Muscle of leg (tissue), 11 donors: ENCODE measurements around the gene CTNNA2. TPM values are rescaled to one million over a fixed set of nuclear protein-coding genes. Genes with fewer than 3 reads are reported as not detected.

Source experiments
- DNase-seq: peaks from one replicate; pipeline ENCODE4 v3.0.0; 2013
- H3K27ac ChIP-seq: one replicate; pipeline ENCODE4 v1.5.1; 2013; ENCODE audit warnings: mild to moderate bottlenecking, low read length, control low read depth
- H3K27me3 ChIP-seq: one replicate; pipeline ENCODE4 v1.6.1; 2013; ENCODE audit warnings: low read length; ENCODE audit not compliant: control insufficient read depth, insufficient read depth
- H3K36me3 ChIP-seq: one replicate; pipeline ENCODE4 v1.6.1; 2013; ENCODE audit warnings: low read length; ENCODE audit not compliant: control insufficient read depth, insufficient read depth
- H3K4me1 ChIP-seq: one replicate; pipeline ENCODE4 v1.6.1; 2013; ENCODE audit warnings: low read length; ENCODE audit not compliant: control insufficient read depth, insufficient read depth
- H3K4me3 ChIP-seq: one replicate; pipeline ENCODE4 v1.5.1; 2013; ENCODE audit warnings: low read length, control low read depth
- H3K9me3 ChIP-seq: replicated peaks from 2 replicates; pipeline ENCODE4 v1.6.1; 2013; ENCODE audit warnings: low read depth, low read length; ENCODE audit not compliant: control insufficient read depth
- WGBS: methylation state at CpG from one replicate; pipeline ENCODE4 v1.1.5; 2013; ENCODE audit warnings: missing lambda C conversion rate; ENCODE audit not compliant: insufficient coverage; 5-methylcytosine and 5-hydroxymethylcytosine counted together
- polyA plus RNA-seq, 8 donors: library from polyadenylated mRNA; unstranded; fragments of 120-200 nt; gene quantifications; one replicate each; pipeline versions ENCODE4 v1.2.1 to v1.2.3, GENCODE V29; 2013; ENCODE audit warnings: inconsistent platforms in 1 of 8, low replicate concordance in 1 of 8; ENCODE audit not compliant: insufficient read length in 8 of 8, insufficient read depth in 1 of 8
- total RNA-seq: library from RNA; stranded (reverse); fragments of 120-200 nt; gene quantifications from one replicate; pipeline ENCODE4 v1.2.4, GENCODE V29; 2013

The CTNNA2 gene
- total and polyA plus RNA-seq, 9 donors: 0.28 to 1.0 (median 0.69) TPM

GRCh38 chr2:79721966-79722365 is 209.1 kb downstream of the CTNNA2 start:
- H3K4me1 ChIP-seq: no peaks in the 10 kb centered on the region
- DNase-seq: no peak
- no peaks in the 10 kb centered on the region for H3K27me3 ChIP-seq
- no peak overlapping the region for H3K27ac ChIP-seq
- no peak overlapping the region for H3K4me3 ChIP-seq
- H3K9me3 ChIP-seq: peaks cover 6% of the 10 kb centered on the region
- whole genome bisulfite sequencing: no CpG with 5 or more reads among the region's 3 CpGs
- no peaks in the 10 kb centered on the region for H3K36me3 ChIP-seq

- Histone ChIP-seq H3K4me3 (no peak overlapping the region), H3K27me3 (no peaks in the 10 kb centered on the region), H3K9me3 (peaks cover 4% of the 10 kb centered on the region), H3K36me3 (no peaks in the 10 kb centered on the region), H3K27ac (no peak overlapping the region), H3K4me1 (no peaks in the 10 kb centered on the region)
- DNase-seq: no peak
- 70% methylated on average over 1 of the region's 2 CpGs for WGBS
Measured at GRCh38 chr2:79723830-79724229, 211.0 kb downstream of the CTNNA2 start.

DNA sequence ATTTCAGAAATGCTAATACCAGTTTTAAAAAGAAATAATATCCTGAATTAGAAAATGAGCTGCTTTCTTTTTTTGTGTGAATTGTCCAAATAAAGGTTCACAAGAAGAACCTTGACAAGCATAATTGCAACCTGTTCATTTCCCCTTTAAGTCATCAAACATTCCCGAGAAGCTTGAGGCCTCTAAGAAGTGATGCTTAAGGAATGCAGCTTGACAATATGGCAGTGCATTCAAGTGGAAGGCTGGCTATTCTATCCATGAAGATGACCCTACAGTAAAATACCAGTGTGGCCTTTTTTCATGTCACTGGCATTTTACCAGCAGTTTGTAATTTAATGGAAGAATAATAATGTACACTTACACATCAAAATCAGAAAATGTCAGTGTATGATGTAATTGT is 216.7 kb downstream of the CTNNA2 start:
- Histone ChIP-seq H3K27ac (no peak overlapping the region), H3K27me3 (no peaks in the 10 kb centered on the region), H3K4me3 (no peak overlapping the region), H3K9me3 (peaks cover 2% of the 10 kb centered on the region), H3K36me3 (no peaks in the 10 kb centered on the region), H3K4me1 (no peaks in the 10 kb centered on the region)
- no CpG with 5 or more reads among the region's 1 CpG for WGBS
- DNase-seq: no peak

GRCh38 chr2:79734518-79734917 is 221.7 kb downstream of the CTNNA2 start:
- Histone ChIP-seq H3K4me3 (no peak overlapping the region), H3K36me3 (no peaks in the 10 kb centered on the region), H3K27me3 (no peaks in the 10 kb centered on the region), H3K4me1 (no peaks in the 10 kb centered on the region), H3K9me3 (peaks cover under 1% of the 10 kb centered on the region), H3K27ac (no peak overlapping the region)
- WGBS: no CpG with 5 or more reads among the region's 1 CpG
- DNase-seq: no peak

DNA sequence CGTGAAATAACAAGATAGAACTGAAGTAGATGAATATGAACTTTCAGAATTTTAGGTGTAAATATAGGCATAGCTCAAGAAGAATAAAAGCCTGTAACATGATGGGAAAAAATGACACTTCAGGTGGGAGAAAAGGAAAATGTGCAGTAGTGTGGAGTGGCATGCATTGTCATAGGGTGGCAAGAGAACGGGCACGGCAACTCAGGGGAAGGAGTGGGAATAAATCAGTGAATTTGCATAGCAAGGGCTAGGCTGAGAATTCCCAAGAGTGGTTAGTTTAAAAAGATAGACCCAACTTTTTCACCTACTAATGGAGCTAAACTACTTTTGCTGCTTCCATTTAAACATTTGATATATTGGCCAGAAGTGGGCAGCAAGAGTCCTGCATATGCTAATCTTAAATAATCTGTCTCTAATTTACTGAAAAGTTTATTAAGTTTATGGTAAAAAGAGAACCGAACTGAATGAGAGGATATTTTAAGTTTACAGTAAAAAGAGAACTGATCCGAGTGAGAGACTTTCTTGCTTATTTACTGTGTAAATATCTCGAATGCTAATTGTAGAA is 228.1 kb downstream of the CTNNA2 start:
- DNase-seq: peak; percentile 6
- Histone ChIP-seq H3K27ac (no peak overlapping the region), H3K4me3 (no peak overlapping the region), H3K27me3 (no peaks in the 10 kb centered on the region), H3K36me3 (no peaks in the 10 kb centered on the region), H3K4me1 (no peaks in the 10 kb centered on the region), H3K9me3 (no peaks in the 10 kb centered on the region)
- 100% methylated on average over 2 of the region's 6 CpGs for WGBS

DNA sequence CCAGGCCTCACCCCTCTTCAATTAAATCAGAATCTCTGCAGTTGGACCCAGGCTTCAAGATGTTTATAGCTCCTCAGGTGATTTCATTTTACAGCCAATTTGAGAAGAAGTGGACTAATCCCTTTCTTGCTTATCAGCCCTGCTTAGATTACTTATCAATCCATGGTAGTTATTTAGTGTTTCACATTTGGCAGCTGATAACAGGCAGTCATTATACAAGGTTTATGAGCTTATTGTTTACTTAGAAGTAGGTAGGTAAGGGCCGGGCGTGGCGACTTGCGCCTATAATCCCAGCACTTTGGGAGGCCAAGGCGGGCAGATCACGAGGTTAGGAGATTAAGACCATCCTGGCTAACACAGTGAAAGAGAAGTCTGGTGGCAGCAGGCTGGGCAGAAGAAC is 237.5 kb downstream of the CTNNA2 start:
- no peak for DNase-seq
- H3K4me1 ChIP-seq: no peaks in the 10 kb centered on the region
- H3K27ac ChIP-seq: no peak overlapping the region
- no peaks in the 10 kb centered on the region for H3K36me3 ChIP-seq
- no peaks in the 10 kb centered on the region for H3K9me3 ChIP-seq
- no peak overlapping the region for H3K4me3 ChIP-seq
- 92% methylated on average over 6 of the region's 6 CpGs for WGBS
- no peaks in the 10 kb centered on the region for H3K27me3 ChIP-seq

GRCh38 chr2:79757526-79757925 is 244.7 kb downstream of the CTNNA2 start:
- H3K9me3 ChIP-seq: no peaks in the 10 kb centered on the region
- WGBS: 80% methylated on average over 1 of the region's 4 CpGs
- H3K27ac ChIP-seq: no peak overlapping the region
- H3K36me3 ChIP-seq: no peaks in the 10 kb centered on the region
- H3K4me1 ChIP-seq: no peaks in the 10 kb centered on the region
- no peaks in the 10 kb centered on the region for H3K27me3 ChIP-seq
- no peak overlapping the region for H3K4me3 ChIP-seq
- DNase-seq: no peak

DNA sequence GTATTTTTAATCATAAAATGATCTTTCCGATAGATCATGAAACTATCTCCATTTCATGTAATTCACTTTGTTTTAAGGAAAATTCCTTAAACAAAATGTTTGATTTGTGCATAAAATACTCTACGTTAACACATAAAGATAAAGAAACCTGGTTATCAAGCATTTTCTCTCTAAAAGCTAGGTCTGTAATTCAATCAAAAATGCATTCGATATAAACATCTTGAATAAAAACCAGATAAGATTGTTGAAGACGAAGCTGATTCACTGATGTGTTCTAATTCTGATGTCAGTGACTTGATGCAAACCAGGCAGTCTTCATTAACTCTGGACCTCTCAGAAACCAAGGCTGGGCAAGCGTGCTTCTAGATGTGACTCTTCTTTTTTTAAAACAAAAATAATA is 245.2 kb downstream of the CTNNA2 start:
- Histone ChIP-seq H3K4me3 (no peak overlapping the region), H3K27ac (no peak overlapping the region), H3K4me1 (no peaks in the 10 kb centered on the region), H3K9me3 (no peaks in the 10 kb centered on the region), H3K27me3 (no peaks in the 10 kb centered on the region), H3K36me3 (no peaks in the 10 kb centered on the region)
- no CpG with 5 or more reads among the region's 5 CpGs for WGBS
- no peak for DNase-seq

- Histone ChIP-seq H3K27ac (no peak overlapping the region), H3K9me3 (no peaks in the 10 kb centered on the region), H3K4me3 (no peak overlapping the region), H3K27me3 (no peaks in the 10 kb centered on the region), H3K36me3 (no peaks in the 10 kb centered on the region), H3K4me1 (no peaks in the 10 kb centered on the region)
- no peak for DNase-seq
- whole genome bisulfite sequencing: no CpG with 5 or more reads among the region's 6 CpGs
Measured at GRCh38 chr2:79758749-79759282, 246.0 kb downstream of the CTNNA2 start.

GRCh38 chr2:79770926-79771325 is 258.1 kb downstream of the CTNNA2 start:
- Histone ChIP-seq H3K27ac (no peak overlapping the region), H3K4me3 (no peak overlapping the region), H3K27me3 (no peaks in the 10 kb centered on the region), H3K36me3 (no peaks in the 10 kb centered on the region), H3K9me3 (peaks cover 2% of the 10 kb centered on the region), H3K4me1 (no peaks in the 10 kb centered on the region)
- no peak for DNase-seq
- no CpG with 5 or more reads among the region's 3 CpGs for WGBS

- Histone ChIP-seq H3K27me3 (no peaks in the 10 kb centered on the region), H3K9me3 (peaks cover 2% of the 10 kb centered on the region), H3K4me3 (no peak overlapping the region), H3K4me1 (no peaks in the 10 kb centered on the region), H3K27ac (no peak overlapping the region), H3K36me3 (no peaks in the 10 kb centered on the region)
- no CpG with 5 or more reads among the region's 3 CpGs for WGBS
- DNase-seq: no peak
Measured at GRCh38 chr2:79771493-79771892, 258.6 kb downstream of the CTNNA2 start.
